GM18520 (cell line): ENCODE data around the gene SPNS2.

Source experiments
- ATAC-seq: cut with Tn5 transposase; IDR thresholded peaks from one replicate; pipeline ENCODE4 v1.9.1; 2021; ENCODE audit not compliant: unreplicated experiment

The SPNS2 gene

GRCh38 chr17:4536742-4537411, 38.2 kb downstream of the SPNS2 start:
- ATAC-seq: no peak

- ATAC-seq: no peak
Measured at GRCh38 chr17:4537451-4538235, 39.0 kb downstream of the SPNS2 start.

- ATAC-seq: no peak
Measured at GRCh38 chr17:4538236-4539002, 39.7 kb downstream of the SPNS2 start.

DNA sequence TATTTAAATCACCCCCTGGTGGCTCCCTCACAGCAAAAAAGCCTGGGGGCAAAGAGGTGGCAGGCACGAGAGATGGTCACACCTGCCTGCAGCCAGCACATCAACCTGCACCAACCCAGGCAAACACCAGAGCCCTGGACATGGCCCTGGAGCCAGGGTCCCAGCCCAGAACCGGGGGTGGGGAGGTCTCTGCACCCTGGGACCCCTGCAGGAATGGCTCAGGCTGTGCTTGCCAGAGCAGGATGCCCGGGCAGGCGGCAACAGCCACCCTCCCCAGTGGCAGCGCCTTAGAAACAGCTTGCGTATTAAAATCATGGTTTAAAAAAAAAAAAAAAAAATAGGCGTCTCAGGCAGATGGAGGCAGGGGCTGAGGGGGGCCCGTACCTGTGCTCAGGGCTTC, 40.3 kb downstream of the SPNS2 start:
- ATAC-seq: no peak

- no peak for ATAC-seq
Measured at GRCh38 chr17:4539576-4540223, 41.0 kb downstream of the SPNS2 start.

DNA sequence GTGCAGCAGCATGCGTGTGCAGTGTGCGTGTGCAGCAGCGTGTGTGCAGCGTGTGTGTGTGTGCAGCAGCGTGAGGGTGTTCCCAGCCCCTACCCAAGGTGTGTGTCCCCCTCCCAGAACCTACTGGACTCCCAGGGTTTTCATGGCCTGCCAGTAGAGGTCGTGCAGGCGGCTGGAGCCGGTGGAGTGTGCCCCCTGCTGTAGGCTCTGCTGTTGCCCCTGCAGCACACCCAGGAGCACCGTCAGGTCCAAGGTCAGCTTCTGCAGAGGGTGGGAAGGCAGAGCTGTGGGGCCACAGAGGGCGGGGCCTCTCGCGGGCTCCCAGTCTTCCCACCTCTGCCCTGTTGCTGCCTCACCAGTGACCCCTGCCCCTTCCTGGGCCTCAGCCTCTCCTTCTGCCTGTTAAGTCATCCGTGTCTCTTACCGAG, 41.6 kb downstream of the SPNS2 start:
- ATAC-seq: no peak

GRCh38 chr17:4540687-4541327, 42.1 kb downstream of the SPNS2 start:
- no peak for ATAC-seq

DNA sequence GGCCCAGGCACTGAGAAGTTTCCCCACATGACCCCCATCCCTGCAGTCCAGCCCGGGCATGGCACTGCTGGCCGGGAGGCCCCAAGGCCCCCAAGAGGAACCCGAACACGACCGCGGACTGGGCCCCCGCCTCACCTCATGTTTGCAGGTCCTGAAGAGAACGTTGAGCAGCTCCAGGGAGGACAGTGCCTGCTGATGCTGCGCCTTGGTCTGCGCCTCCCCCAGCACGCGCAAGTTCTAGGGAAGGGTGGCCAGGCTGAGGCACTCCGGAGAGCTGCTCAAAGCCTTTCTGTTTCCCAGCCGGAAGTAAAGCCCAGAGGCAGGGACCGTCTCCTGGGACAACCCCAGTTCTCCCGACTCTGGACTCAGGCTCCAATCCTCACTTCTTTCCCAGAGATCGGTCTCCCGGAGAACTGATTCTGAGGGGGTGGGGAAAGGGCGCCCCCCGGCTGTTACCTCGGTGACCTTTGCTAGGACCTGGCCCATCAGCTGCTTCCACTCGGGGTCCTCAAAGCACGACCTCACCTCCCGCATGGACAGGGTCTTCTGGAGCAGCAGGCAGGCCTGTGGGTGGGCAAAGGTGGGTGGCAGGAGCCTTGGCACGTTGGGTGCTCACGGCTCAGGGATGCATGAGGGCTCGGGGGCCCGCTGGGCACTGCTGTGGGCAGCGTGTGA, 42.8 kb downstream of the SPNS2 start:
- ATAC-seq: no peak

- ATAC-seq: no peak
Measured at GRCh38 chr17:4542003-4542725, 43.5 kb downstream of the SPNS2 start.

- no peak for ATAC-seq
Measured at GRCh38 chr17:4542726-4543191, 44.1 kb downstream of the SPNS2 start.

- no peak for ATAC-seq
Measured at GRCh38 chr17:4543557-4544026, 44.9 kb downstream of the SPNS2 start.

GRCh38 chr17:4544135-4544950, 45.7 kb downstream of the SPNS2 start:
- no peak for ATAC-seq

DNA sequence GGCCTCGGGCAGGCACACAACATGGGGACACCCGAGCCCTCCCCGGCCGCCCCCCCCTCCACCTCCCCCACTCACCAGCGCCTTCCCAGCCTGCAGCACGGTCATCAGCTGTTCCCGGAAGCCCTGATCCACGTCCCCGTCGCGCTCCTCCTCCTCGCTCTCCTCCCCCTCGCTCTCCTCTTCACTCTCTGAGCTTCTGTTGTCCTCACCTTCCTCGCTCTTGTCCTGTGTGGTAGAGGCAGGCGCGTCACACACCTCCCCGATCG, 46.2 kb downstream of the SPNS2 start:
- ATAC-seq: no peak

- no peak for ATAC-seq
Measured at GRCh38 chr17:4545217-4545951, 46.7 kb downstream of the SPNS2 start.

DNA sequence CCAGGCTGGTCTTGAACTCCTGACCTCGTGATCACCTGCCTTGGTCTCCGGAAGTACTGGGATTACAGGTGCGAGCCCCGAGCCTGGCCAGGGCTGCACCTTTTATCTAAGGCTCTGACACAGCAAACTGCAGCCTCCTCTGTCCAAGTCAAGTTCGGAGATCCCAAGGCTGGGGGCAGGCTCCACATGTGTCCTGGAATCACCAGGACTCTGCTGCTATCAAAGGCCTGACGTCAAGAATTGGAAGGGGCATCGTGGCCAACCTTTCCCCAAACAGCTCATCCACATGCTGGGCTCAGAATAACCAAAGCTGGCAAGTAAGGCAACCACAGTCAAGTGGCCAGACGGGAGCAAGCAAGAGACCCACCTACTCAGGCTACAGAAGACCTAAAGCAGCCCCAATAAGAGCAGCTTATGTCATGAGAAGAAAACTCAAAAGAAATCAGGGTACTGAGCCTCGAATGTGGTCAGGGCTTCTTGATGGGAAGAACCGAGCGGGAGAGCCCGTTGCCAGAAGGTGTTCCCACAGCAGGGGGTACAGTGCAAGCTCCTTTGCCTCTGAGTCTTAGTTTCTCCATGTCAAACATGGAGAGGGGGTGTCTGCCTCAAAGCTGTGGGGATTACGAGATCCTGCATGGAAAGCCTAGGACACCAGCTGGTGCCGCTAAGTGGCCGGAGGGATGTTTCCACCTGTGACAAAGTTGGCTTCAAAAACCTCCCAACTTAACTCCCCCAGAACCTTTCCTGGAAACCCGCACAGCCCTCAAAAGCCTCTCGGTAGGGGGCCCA, 48.6 kb downstream of the SPNS2 start:
- no peak for ATAC-seq

DNA sequence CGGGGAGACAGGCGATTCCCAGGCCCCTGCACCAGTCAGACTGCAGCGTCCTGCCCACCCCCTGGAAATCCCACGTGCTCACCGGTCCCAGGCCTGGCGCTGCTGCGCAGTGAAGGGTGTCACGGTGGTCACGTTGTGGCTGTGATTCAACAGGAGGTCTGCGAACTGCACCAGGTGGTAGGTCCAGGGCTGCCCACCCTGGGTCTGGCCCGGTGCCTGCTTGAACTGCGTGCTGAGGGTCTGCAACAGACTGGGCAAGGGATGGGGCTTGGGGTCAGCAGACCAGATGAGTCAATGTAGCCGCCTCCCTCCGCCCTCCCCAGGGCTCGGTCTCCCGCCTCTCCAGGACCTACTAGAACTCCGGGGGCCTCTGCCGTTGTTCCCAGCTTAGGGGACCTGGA, 49.4 kb downstream of the SPNS2 start:
- ATAC-seq: no peak
